GM23338 (cell line): Measurements from ENCODE around the gene CNPPD1. TPM values are rescaled to one million over a fixed set of nuclear protein-coding genes. Genes with fewer than 3 reads are reported as not detected.
A peak's percentile ranks its signal among the peaks of the same experiment; 100 is the strongest.

ENCODE experiments used
- ATAC-seq: fragments of 200-7000 bp; cut with Tn5 transposase; 3 replicates; pipeline ENCODE4 v1.9.1; 2020
- DNase-seq: peaks from one replicate; pipeline ENCODE4 v3.0.0-alpha.2; 2015; ENCODE audit warnings: low spot score
- H2AFZ ChIP-seq: fragments of 200-600 bp; sonication (generic); 2 replicates; pipeline ENCODE4 v1.8.0; 2016; ENCODE audit warnings: antibody characterized with exemption, mild to moderate bottlenecking, moderate library complexity
- H3F3A ChIP-seq: fragments of 200-600 bp; sonication (generic); replicated peaks from 2 replicates; pipeline ENCODE4 v1.8.0; 2017; ENCODE audit warnings: antibody characterized with exemption, mixed run types, low read depth
- H3K27ac ChIP-seq: fragments of 200-600 bp; sonication (generic); 2 replicates; pipeline ENCODE4 v1.6.1; 2016; ENCODE audit warnings: low read depth
- H3K27me3 ChIP-seq: fragments of 200-600 bp; sonication (generic); 2 replicates; pipeline ENCODE4 v1.8.0; 2016; ENCODE audit warnings: mild to moderate bottlenecking, mixed run types, moderate library complexity; ENCODE audit not compliant: insufficient read depth
- H3K36me3 ChIP-seq: fragments of 200-600 bp; sonication (generic); 2 replicates; pipeline ENCODE4 v1.8.0; 2016; ENCODE audit warnings: mild to moderate bottlenecking; ENCODE audit not compliant: insufficient read depth
- H3K4me1 ChIP-seq: fragments of 200-600 bp; sonication (generic); 2 replicates; pipeline ENCODE4 v1.8.0; 2016; ENCODE audit warnings: mild to moderate bottlenecking, moderate library complexity; ENCODE audit not compliant: insufficient read depth
- H3K4me2 ChIP-seq: fragments of 200-600 bp; sonication (generic); 2 replicates; pipeline ENCODE4 v1.7.1; 2017; ENCODE audit warnings: mixed run types
- H3K4me3 ChIP-seq: fragments of 200-600 bp; sonication (generic); 2 replicates; pipeline ENCODE4 v1.6.1; 2016; ENCODE audit warnings: mixed run types
- H3K79me2 ChIP-seq: fragments of 200-600 bp; sonication (generic); replicated peaks from 2 replicates; pipeline ENCODE4 v1.8.0; 2017; ENCODE audit warnings: mild to moderate bottlenecking; ENCODE audit not compliant: insufficient read depth
- H3K9me2 ChIP-seq: fragments of 200-600 bp; sonication (generic); 2 replicates; pipeline ENCODE4 v1.8.0; 2017; ENCODE audit not compliant: insufficient read depth
- H4K20me1 ChIP-seq: fragments of 200-600 bp; sonication (generic); replicated peaks from 2 replicates; pipeline ENCODE4 v1.8.0; 2017; ENCODE audit warnings: mild to moderate bottlenecking; ENCODE audit not compliant: insufficient read depth
- H3K27ac Mint-ChIP-seq: 2 replicates; pipeline ENCODE4 v1.8.0; 2020; ENCODE audit warnings: inconsistent platforms, mild to moderate bottlenecking, moderate library complexity, mixed read lengths
- H3K27me3 Mint-ChIP-seq: 3 replicates; pipeline ENCODE4 v1.8.0; 2022; ENCODE audit warnings: low read depth, mild to moderate bottlenecking, moderate library complexity, mixed read lengths, inconsistent platforms; ENCODE audit not compliant: insufficient read depth, poor library complexity
- H3K36me3 Mint-ChIP-seq: 3 replicates; pipeline ENCODE4 v1.8.0; 2021; ENCODE audit warnings: low read depth, mild to moderate bottlenecking, inconsistent platforms, moderate library complexity, mixed read lengths
- H3K4me1 Mint-ChIP-seq: 3 replicates; pipeline ENCODE4 v1.8.0; 2020; ENCODE audit warnings: mild to moderate bottlenecking, inconsistent platforms, mixed read lengths
- H3K4me3 Mint-ChIP-seq: 3 replicates; pipeline ENCODE4 v1.8.0; 2021; ENCODE audit warnings: moderate library complexity, mild to moderate bottlenecking, inconsistent platforms, mixed read lengths
- H3K9me3 Mint-ChIP-seq: 3 replicates; pipeline ENCODE4 v1.8.0; 2020; ENCODE audit warnings: moderate library complexity, mild to moderate bottlenecking, inconsistent platforms, mixed read lengths
- CREB1 ChIP-seq: fragments of 250-450 bp; sonication (Bioruptor Pico); IDR thresholded peaks from 2 replicates; pipeline ENCODE4 v1.5.0; 2020; ENCODE audit warnings: low read depth, mild to moderate bottlenecking, moderate library complexity
- EZH2 ChIP-seq: fragments of 200-600 bp; sonication (generic); IDR thresholded peaks from one replicate; pipeline ENCODE4 v1.8.0; 2017; ENCODE audit warnings: antibody characterized with exemption, mild to moderate bottlenecking, low read depth; ENCODE audit not compliant: unreplicated experiment
- EZH2phosphoT487 ChIP-seq: fragments of 200-600 bp; sonication (generic); IDR thresholded peaks from one replicate; pipeline ENCODE4 v1.8.1; 2018; ENCODE audit warnings: antibody characterized with exemption; ENCODE audit not compliant: unreplicated experiment
- JUNB ChIP-seq: IDR thresholded peaks from one replicate; pipeline ENCODE4 v1.6.1; 2016; ENCODE audit warnings: antibody characterized with exemption; ENCODE audit not compliant: unreplicated experiment
- NANOG ChIP-seq: IDR thresholded peaks from 2 replicates; pipeline ENCODE4 v1.6.1; 2016; ENCODE audit warnings: antibody characterized with exemption, borderline replicate concordance
- POLR2AphosphoS5 ChIP-seq: IDR thresholded peaks from 2 replicates; pipeline ENCODE4 v1.6.1; 2016; ENCODE audit warnings: antibody characterized with exemption, low read depth
- STAT1 ChIP-seq: IDR thresholded peaks from one replicate; pipeline ENCODE4 v1.6.1; 2016; ENCODE audit warnings: antibody characterized with exemption; ENCODE audit not compliant: unreplicated experiment
- ZNF114 ChIP-seq: fragments of 250-450 bp; sonication (Bioruptor Pico); IDR thresholded peaks from 2 replicates; pipeline ENCODE4 v1.5.0; 2020; ENCODE audit warnings: mild to moderate bottlenecking, moderate library complexity
- ZNF331 ChIP-seq: fragments of 250-450 bp; sonication (Bioruptor Pico); IDR thresholded peaks from 2 replicates; pipeline ENCODE4 v1.5.0; 2020; ENCODE audit warnings: low read depth, mild to moderate bottlenecking, moderate library complexity
- polyA plus RNA-seq: library from polyadenylated mRNA; unstranded; fragments of >200 nt; fragmentation: Nextera tagmentation; extraction: Ambion mirVana; gene quantifications from 2 replicates; pipeline ENCODE4 v1.2.1, GENCODE V29; 2016
- total RNA-seq: library from RNA; depleted of rRNA; stranded (reverse); fragments of >200 nt; shearing (Covaris generic); gene quantifications from 2 replicates; pipeline ENCODE4 v1.2.3, GENCODE V29; 2014
- TF ChIP-seq, protein P1 (sequence below): IDR thresholded peaks from one replicate; pipeline ENCODE4 v1.6.1; 2018; ENCODE audit warnings: antibody characterized with exemption; ENCODE audit not compliant: unreplicated experiment
- TF ChIP-seq, protein P2 (sequence below): IDR thresholded peaks from 2 replicates; pipeline ENCODE4 v1.6.1; 2016; ENCODE audit warnings: antibody characterized with exemption
- TF ChIP-seq, protein P3 (sequence below): fragments of 250-450 bp; sonication (Bioruptor Pico); IDR thresholded peaks from 2 replicates; pipeline ENCODE4 v1.5.0; 2020; ENCODE audit warnings: mild to moderate bottlenecking, moderate library complexity
- TF ChIP-seq, protein P4 (sequence below), 2 experiments: fragments of 200-600 bp in 1 of 2; sonication (generic) in 1 of 2; conservative IDR thresholded peaks; 2 replicates each; pipeline versions ENCODE4 v1.5.1 to v1.6.1; 2016 to 2017; ENCODE audit warnings: antibody characterized with exemption in 2 of 2, low read depth in 2 of 2, mild to moderate bottlenecking in 2 of 2, moderate library complexity in 1 of 2

Gene CNPPD1
- total and polyA plus RNA-seq, 2 experiments from 2014 or later = 18.0 to 18.2 TPM

DNA sequence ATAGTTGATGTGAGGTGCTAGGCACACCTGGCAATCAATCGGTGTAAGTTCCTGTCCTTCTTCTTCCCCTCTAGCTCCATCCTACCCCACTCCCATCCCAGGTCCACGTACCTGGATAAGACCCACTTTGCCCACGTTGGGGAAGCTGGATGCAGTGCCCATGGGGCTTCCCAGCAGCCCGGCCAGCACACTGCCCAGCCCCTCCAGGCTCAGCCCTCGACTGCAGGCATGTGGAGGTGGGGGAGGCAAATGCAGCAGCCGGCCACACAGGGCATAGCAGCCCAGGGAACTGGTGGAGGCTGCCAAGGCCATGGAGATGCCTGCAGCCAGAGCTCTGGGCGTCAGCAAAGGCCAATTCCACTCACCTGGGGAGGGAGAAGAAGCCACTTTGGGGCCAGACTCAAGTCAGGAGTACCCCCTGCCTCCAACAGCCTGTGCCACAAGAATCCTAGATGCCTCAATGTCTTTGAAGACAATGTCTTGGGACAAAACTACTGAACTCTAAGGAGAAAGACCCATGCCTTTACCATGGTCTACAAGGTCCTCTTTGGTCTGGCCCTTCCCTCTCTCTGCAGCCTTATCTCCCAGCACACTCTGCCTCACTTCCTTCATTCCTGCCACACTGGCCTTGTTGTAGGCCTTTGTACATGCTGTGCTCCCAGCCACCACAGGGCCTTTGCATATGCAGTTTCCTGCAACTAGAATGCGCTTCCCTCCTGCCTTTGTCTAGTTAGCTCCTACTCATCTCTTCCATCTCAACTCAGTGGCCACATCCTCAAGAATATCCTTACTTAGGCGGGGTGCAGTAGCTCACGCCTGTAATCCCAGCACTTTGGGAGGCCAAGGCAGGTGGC lies 11.4 kb downstream of the CNPPD1 start:
- Mint-ChIP-seq H3K9me3 (no peaks in the 10 kb centered on the region), H3K36me3 (no peaks in the 10 kb centered on the region; the same call in 2 of the 3 replicates), H3K27ac (no peak overlapping the region), H3K27me3 (peaks cover 18% of the 10 kb centered on the region), H3K4me1 (peaks cover 8% of the 10 kb centered on the region), H3K4me3 (peak overlapping the region; percentile 0; the same call in 1 of the 3 replicates)
- Histone ChIP-seq H3K4me2 (no peak overlapping the region), H3K36me3 (no peaks in the 10 kb centered on the region), H4K20me1 (no peaks in the 10 kb centered on the region), H3K4me1 (no peaks in the 10 kb centered on the region), H3K4me3 (no peak overlapping the region), H3F3A (no peaks in the 10 kb centered on the region), H3K9me2 (no peaks in the 10 kb centered on the region), H3K27ac (no peak overlapping the region), H2AFZ (no peak overlapping the region), H3K27me3 (no peaks in the 10 kb centered on the region), H3K79me2 (no peaks in the 10 kb centered on the region)
- ATAC-seq (no peak), DNase-seq (no peak)
- TF ChIP-seq EZH2phosphoT487 = no peak
- TF ChIP-seq EZH2 = no peak
- TF ChIP-seq POLR2AphosphoS5 = no peak
- TF ChIP-seq JUNB = no peak
- TF ChIP-seq, protein P1, sequence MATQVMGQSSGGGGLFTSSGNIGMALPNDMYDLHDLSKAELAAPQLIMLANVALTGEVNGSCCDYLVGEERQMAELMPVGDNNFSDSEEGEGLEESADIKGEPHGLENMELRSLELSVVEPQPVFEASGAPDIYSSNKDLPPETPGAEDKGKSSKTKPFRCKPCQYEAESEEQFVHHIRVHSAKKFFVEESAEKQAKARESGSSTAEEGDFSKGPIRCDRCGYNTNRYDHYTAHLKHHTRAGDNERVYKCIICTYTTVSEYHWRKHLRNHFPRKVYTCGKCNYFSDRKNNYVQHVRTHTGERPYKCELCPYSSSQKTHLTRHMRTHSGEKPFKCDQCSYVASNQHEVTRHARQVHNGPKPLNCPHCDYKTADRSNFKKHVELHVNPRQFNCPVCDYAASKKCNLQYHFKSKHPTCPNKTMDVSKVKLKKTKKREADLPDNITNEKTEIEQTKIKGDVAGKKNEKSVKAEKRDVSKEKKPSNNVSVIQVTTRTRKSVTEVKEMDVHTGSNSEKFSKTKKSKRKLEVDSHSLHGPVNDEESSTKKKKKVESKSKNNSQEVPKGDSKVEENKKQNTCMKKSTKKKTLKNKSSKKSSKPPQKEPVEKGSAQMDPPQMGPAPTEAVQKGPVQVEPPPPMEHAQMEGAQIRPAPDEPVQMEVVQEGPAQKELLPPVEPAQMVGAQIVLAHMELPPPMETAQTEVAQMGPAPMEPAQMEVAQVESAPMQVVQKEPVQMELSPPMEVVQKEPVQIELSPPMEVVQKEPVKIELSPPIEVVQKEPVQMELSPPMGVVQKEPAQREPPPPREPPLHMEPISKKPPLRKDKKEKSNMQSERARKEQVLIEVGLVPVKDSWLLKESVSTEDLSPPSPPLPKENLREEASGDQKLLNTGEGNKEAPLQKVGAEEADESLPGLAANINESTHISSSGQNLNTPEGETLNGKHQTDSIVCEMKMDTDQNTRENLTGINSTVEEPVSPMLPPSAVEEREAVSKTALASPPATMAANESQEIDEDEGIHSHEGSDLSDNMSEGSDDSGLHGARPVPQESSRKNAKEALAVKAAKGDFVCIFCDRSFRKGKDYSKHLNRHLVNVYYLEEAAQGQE = no peak
- TF ChIP-seq, protein P2, sequence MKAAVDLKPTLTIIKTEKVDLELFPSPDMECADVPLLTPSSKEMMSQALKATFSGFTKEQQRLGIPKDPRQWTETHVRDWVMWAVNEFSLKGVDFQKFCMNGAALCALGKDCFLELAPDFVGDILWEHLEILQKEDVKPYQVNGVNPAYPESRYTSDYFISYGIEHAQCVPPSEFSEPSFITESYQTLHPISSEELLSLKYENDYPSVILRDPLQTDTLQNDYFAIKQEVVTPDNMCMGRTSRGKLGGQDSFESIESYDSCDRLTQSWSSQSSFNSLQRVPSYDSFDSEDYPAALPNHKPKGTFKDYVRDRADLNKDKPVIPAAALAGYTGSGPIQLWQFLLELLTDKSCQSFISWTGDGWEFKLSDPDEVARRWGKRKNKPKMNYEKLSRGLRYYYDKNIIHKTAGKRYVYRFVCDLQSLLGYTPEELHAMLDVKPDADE = no peak
- no peak for TF ChIP-seq ZNF331 (CRISPR knock-in tag)
- TF ChIP-seq, protein P3, sequence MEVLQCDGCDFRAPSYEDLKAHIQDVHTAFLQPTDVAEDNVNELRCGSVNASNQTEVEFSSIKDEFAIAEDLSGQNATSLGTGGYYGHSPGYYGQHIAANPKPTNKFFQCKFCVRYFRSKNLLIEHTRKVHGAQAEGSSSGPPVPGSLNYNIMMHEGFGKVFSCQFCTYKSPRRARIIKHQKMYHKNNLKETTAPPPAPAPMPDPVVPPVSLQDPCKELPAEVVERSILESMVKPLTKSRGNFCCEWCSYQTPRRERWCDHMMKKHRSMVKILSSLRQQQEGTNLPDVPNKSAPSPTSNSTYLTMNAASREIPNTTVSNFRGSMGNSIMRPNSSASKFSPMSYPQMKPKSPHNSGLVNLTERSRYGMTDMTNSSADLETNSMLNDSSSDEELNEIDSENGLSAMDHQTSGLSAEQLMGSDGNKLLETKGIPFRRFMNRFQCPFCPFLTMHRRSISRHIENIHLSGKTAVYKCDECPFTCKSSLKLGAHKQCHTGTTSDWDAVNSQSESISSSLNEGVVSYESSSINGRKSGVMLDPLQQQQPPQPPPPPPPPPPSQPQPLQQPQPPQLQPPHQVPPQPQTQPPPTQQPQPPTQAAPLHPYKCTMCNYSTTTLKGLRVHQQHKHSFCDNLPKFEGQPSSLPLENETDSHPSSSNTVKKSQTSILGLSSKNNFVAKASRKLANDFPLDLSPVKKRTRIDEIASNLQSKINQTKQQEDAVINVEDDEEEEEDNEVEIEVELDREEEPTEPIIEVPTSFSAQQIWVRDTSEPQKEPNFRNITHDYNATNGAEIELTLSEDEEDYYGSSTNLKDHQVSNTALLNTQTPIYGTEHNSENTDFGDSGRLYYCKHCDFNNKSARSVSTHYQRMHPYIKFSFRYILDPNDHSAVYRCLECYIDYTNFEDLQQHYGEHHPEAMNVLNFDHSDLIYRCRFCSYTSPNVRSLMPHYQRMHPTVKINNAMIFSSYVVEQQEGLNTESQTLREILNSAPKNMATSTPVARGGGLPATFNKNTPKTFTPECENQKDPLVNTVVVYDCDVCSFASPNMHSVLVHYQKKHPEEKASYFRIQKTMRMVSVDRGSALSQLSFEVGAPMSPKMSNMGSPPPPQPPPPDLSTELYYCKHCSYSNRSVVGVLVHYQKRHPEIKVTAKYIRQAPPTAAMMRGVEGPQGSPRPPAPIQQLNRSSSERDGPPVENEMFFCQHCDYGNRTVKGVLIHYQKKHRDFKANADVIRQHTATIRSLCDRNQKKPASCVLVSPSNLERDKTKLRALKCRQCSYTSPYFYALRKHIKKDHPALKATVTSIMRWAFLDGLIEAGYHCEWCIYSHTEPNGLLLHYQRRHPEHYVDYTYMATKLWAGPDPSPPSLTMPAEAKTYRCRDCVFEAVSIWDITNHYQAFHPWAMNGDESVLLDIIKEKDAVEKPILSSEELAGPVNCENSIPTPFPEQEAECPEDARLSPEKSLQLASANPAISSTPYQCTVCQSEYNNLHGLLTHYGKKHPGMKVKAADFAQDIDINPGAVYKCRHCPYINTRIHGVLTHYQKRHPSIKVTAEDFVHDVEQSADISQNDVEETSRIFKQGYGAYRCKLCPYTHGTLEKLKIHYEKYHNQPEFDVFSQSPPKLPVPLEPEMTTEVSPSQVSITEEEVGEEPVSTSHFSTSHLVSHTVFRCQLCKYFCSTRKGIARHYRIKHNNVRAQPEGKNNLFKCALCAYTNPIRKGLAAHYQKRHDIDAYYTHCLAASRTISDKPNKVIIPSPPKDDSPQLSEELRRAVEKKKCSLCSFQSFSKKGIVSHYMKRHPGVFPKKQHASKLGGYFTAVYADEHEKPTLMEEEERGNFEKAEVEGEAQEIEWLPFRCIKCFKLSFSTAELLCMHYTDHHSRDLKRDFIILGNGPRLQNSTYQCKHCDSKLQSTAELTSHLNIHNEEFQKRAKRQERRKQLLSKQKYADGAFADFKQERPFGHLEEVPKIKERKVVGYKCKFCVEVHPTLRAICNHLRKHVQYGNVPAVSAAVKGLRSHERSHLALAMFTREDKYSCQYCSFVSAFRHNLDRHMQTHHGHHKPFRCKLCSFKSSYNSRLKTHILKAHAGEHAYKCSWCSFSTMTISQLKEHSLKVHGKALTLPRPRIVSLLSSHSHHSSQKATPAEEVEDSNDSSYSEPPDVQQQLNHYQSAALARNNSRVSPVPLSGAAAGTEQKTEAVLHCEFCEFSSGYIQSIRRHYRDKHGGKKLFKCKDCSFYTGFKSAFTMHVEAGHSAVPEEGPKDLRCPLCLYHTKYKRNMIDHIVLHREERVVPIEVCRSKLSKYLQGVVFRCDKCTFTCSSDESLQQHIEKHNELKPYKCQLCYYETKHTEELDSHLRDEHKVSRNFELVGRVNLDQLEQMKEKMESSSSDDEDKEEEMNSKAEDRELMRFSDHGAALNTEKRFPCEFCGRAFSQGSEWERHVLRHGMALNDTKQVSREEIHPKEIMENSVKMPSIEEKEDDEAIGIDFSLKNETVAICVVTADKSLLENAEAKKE = no peak
- TF ChIP-seq, protein P4, sequence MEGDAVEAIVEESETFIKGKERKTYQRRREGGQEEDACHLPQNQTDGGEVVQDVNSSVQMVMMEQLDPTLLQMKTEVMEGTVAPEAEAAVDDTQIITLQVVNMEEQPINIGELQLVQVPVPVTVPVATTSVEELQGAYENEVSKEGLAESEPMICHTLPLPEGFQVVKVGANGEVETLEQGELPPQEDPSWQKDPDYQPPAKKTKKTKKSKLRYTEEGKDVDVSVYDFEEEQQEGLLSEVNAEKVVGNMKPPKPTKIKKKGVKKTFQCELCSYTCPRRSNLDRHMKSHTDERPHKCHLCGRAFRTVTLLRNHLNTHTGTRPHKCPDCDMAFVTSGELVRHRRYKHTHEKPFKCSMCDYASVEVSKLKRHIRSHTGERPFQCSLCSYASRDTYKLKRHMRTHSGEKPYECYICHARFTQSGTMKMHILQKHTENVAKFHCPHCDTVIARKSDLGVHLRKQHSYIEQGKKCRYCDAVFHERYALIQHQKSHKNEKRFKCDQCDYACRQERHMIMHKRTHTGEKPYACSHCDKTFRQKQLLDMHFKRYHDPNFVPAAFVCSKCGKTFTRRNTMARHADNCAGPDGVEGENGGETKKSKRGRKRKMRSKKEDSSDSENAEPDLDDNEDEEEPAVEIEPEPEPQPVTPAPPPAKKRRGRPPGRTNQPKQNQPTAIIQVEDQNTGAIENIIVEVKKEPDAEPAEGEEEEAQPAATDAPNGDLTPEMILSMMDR (conservative IDR thresholded peaks at IDR 0.05; ENCODE audit: low read depth in 2 of 2) = no peak
- no peak for TF ChIP-seq CREB1 (CRISPR knock-in tag)
- no peak for TF ChIP-seq STAT1
- no peak for TF ChIP-seq ZNF114 (CRISPR knock-in tag)
- no peak for TF ChIP-seq NANOG
